Dedifferentiated amniotic fluid mesenchymal stem cell (primary cell): Measurements from ENCODE around the gene AVP.
"Not testable (repeated sequence)": the region's sequence is repeated elsewhere in the genome, so short reads cannot be mapped to it uniquely, and the experiment has no call there.

Experiments
- DNase-seq: peaks from one replicate; pipeline ENCODE4 v3.0.0-alpha.2; 2016; ENCODE audit errors: extremely low spot score

Gene AVP

DNA sequence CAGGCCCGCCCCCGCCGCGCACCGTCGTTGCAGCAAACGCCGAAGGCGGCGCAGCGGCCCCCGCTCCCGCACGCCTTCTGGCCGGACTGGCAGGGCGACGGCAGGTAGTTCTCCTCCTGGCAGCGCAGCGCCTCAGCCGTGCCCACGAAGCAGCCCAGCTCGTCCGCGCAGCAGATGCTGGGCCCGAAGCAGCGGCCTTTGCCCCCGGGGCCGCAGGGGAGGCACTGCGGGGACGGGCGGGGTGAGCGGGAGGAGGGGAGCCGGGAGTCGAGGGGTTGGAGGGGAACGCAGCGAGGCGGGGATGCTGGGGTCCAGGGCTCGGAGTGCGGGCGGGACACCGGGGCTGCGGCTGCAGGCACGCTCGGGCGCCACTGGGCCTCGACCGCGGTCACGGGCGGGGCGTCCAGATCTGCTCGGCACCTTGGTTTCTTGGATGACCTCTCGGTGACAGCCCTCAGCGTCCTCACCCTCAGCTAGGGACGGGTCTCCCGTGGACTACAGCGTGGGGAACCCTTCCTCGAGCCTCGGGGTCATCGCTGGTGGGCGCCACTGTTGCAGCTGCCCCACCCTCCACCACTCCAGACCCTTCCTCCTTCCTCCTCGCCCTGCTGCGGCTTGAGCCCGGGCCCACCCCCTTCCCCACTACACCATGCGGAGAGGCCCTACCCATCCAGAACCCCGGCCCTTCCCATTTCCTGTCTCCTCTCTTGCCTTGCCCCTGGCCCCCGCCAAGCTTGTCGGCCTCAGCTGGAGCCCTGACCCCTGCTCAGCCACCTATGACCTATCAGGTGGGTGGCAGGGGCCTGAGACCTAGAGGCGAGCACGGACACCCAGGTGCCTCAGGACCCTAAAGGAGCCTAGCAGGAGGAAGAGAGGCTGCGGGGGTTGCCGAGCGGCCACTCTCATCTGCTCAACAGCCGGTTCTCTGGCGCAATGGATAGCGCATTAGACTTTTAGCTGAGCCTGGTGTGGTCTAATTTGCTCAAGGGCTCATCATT is 1.3 kb downstream of the AVP start:
- no peak for DNase-seq

DNA sequence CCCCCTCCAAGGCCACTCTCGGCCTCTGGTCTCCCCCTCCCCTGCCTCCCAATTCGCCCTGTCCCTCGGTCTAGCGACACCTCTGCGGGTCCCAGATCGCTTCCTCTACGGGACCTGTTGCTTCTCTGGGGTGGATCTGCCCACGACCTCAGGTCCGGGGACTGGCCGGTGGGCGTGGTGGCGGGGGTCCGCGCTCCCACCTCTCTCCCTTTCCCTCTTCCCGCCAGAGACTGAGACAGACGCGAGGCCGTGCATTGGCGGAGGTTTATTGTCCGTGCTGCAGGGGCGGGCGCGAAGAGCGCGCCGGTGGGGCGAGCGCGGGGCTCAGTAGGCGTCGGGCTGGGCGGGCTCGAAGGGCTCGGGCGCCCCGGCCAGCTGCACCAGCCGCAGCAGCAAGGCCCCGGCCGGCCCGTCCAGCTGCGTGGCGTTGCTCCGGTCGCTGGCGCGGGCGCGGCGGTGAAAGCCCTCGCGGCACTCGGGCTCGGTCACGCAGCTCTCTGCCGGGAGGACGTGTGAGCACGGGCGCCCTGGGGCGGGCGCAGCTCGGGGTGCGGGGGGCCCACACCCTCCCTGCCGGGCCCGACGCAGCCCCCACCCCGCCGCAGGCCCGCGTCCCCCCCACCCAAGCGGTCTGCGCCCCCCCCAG is 2.1 kb downstream of the AVP start:
- DNase-seq = no peak

DNA sequence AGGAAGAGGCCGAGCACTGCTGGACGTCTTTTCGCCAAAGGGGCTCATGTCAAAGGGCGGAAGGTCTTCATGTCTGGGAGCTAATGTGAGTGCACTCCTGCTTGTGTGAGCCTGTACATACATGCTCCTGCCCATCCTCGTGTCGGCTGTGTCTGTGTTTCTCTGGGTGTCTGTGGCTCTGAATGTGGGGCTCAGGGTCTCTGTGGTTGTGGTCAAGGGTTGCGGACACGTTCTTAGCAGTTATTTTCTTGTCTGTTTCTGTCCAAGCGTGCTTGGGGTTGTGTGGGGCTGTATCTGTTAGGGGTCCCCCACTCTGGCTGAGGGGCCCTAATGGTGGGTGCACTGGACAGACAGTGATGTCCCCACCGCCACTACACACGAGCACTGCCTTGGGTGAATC is 2.9 kb downstream of the AVP start:
- DNase-seq = no peak

DNA sequence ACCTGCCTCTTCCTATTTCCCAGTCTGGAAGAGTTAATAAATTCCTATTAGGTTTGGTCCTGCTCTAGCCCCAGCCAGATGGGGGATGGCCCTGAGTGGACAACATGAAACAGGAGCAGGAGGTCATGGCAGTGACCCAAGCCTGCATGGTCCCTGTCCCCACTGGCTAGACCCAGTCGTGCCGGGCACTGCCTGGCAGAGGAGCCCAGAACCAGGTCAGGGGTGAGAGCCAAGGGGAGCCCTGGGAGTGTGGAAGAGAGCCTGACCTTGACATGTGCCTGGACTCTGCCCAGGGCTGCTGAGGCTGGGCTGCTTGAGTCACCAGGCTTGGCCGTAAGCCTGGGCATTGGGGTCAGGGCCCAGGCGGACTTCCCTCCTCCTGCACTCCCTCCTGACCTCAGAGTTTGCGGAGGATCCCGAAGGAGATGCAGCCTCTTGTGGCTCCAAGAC is 3.6 kb downstream of the AVP start:
- DNase-seq = no peak

DNA sequence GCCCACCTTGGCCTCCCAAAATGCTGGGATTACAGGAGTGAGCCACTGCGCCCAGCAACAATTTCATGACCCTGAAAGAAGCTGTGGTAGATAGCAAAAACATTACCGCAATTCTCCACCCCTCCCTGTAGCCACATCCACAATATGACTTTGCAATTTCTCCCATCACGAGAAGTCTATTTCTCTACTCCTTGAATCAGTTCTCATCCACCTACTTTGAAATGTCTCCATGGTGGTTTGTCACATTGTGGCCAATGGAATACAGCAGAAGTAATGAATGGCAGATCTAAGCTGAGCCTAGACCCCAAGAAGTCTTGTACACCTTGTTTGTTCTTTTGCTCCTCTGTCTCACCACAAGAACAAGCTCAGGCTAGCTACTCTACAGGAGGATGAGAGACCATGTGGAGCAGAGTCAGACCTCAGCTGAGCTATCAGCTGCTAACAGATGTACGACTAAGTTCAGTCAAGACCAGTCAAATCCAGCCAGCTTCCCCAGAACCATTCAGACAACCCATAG is 6.8 kb downstream of the AVP start:
- DNase-seq = no peak

DNA sequence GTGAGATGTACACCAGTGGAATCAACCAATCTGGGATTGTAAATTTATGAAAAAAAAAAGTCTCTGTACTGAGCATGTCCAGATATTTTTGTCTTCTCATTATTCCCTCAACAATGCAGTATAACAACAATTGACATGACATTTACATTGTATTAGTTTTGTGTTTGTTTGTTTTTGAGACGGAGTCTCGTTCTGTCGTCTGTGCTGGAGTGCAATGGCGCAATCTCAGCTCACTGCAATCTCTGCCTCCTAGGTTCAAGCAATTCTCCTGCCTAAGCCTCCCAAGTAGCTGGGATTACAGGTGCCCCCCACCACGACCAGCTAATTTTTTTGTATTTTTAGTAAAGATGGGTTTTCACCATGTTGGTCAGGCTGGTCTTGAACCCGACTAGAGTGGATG is 9.2 kb downstream of the AVP start:
- not testable (repeated sequence) for DNase-seq

DNA sequence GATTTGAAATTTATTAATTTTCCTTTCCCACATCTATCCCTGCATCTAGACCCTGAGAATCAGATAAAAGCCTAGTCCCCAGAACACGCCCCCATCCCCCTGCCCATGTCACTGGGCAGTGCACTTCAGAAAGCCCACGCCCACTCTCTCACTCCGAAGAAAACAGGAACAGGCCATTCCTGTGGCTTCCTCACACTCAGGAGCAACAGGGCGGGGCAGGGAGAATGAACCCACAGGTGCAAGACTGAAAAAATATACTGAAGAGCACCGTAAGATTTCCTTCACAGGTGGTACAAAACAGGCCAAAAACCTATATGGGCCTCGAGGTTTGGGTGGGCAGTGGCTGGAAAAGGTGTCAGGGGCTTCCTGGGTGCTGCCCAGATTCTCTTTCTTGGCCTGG is 9.7 kb downstream of the AVP start:
- DNase-seq = no peak

DNA sequence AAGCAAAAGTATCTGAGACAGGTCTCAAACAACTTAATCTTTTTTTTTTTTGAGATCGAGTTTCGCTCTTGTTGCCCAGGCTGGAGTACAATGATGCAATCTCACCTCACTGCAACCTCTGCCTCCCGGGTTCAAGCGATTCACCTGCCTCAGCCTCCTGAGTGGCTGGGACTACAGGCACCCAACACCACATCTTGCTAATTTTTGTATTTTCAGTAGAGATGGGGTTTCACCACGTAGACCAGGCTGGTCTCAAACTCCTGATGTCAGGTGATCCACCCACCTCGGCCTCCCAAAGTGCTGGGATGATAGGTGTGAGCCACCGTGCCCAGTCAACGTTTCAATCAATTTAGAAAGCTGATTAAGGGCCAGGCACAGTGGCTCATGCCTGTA is 11.3 kb downstream of the AVP start:
- not testable (repeated sequence) for DNase-seq

DNA sequence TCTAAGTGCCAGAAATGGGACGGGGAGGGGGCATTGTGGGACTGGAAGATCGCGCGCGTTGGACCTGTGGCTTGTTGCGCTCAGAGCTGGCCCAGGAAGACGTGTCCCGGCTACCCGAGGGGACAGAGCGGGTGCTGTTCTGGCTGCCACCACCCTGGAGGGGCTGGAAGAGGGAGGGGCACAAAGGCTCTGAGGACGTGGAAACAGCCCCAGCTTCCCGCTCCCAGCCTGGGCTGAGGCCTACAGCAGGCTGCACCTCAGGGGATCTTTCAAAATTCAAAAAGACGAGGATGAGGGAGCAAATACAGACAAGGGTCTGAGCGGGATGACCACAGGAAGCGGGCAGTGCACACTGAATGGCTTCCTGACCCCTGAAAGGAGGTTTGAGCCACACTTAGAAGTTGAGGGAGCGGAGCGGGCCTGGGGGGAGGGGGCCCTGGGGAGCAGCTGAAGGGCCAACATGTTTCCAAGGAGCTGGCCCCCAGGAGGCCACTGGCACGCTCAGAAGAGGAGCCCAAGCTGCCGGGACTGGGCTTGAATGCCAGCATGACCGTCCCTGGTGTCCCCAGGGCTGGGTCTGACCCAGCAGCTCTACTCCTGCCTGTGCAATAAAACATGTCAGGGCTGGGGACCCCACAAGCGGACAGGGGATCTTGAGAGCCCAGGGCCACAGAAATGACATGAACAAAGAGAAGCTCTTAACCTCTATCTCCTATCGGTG is 11.8 kb downstream of the AVP start:
- DNase-seq = no peak

DNA sequence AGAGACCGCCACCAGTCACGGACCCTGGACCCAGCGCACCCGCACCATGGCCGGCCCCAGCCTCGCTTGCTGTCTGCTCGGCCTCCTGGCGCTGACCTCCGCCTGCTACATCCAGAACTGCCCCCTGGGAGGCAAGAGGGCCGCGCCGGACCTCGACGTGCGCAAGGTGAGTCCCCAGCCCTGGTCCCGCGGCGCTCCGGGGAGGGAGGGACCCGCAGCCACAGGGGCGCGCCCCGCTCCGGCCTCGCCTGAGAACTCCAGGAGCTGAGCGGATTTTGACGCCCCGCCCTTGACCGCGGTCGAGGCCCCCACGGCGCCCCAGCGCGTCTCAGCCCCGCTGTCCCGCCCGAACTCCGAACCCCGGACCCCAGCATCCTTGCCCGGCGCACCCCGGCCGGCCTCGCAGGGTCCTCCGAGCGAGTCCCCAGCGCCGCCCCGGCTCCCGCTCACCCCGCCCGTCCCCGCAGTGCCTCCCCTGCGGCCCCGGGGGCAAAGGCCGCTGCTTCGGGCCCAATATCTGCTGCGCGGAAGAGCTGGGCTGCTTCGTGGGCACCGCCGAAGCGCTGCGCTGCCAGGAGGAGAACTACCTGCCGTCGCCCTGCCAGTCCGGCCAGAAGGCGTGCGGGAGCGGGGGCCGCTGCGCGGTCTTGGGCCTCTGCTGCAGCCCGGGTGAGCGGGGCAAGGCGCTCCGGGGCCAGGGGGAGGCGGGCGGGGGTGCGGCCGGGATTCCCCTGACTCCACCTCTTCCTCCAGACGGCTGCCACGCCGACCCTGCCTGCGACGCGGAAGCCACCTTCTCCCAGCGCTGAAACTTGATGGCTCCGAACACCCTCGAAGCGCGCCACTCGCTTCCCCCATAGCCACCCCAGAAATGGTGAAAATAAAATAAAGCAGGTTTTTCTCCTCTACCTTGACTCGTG is 12.7 kb downstream of the AVP start, which contains the start of gene OXT:
OXT (plus strand) TSS at position 11 of the 920 bp plus-strand sequence; CDS start at position 47, 36 bp downstream.
- DNase-seq = no peak

DNA sequence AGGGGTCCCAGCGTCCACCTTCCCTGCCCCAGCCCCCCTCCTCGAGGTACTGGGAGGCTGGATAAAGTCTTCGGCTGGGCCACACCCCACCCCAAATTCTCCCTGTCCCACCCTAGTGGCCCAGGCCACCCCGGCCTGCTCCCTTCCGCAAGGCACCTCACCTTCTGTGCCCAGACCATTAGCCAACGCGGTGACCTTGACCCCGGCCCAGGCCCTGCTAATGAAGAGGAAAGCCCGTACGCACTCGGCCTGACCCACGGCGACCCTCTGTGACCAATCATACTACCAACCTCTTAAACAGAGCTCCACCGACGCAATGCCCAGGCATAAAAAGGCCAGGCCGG is 13.3 kb downstream of the AVP start:
- no peak for DNase-seq

DNA sequence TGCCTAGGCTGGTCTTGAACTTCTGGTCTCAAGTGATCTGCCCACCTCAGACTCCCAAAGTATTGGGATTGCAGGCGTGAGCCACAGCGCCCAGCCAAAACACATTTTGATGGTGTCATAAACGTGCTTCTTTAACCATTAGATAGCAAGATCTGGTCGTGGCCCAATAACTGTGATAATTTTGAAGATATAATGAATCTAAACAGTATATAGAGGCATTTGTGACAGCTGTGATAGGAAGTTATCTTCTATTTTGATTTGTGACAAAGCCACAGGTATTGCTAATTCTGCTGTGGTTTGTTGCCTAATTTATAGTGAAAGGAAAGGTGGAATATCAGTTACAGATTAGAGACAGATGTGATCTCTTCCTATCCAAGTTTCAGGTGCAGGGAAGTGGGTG is 13.8 kb downstream of the AVP start:
- DNase-seq = no peak

DNA sequence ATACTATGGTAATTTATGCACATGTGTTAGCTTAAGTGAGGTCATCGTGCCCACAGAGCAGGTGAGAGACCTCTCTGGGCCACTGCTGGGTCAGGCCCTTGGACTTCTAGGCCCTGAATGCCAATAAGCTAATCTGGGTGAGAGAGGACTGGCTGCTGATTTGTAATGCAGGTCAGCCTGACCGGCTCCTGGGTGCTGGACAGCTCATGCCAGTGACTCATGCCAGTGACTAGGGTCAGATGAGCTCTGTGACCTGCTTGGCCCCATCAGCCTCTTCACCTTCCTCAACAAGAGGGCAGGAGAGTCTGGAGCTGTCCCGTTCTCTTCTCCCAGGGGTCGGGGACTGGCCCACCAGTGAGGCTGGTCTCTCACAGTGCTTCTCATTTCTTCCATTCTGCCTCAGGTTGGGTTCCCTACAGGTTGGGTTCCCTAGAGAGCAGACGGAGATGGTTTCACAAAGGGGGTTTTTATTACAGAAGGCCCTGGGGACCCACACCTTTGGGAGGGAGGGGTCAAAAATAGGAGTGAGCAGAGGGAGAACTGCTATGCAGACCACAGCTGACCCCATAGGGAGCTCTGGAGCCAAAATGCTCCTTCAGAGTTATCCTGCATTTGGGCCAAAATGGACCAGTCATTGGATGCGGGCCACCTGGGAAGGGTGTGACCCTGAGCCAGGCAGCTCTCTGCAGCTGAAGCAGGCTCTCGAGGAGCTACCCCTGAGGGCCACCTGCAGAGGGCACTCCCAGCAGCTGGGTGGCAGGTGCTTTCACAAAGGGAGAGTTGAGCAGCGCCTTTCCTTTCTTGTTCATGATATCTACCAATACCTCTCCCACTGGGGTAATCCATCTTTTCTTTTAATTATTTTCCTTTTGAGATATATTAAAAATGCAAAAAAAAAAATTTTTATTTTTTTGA is 15.3 kb downstream of the AVP start:
- DNase-seq = no peak

DNA sequence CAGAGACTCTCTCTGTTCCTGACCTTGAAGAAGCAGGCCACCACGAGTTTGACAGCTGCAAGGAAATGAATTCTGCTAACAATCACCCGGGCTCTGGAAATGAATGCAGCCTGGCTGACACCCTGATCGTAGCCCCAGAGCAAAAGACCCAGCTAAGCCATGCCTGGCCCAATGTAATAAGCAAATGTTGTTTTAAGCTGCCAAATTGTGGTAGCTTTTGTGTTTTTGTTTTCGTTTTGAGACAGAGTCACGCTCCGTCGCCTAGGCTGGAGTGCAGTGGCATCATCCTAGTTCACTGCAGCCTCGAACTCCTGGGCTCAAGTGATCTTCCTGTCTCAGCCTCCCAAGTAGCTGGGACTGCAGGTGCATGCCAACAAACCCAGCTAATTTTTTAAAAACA is 16.4 kb downstream of the AVP start:
- no peak for DNase-seq

DNA sequence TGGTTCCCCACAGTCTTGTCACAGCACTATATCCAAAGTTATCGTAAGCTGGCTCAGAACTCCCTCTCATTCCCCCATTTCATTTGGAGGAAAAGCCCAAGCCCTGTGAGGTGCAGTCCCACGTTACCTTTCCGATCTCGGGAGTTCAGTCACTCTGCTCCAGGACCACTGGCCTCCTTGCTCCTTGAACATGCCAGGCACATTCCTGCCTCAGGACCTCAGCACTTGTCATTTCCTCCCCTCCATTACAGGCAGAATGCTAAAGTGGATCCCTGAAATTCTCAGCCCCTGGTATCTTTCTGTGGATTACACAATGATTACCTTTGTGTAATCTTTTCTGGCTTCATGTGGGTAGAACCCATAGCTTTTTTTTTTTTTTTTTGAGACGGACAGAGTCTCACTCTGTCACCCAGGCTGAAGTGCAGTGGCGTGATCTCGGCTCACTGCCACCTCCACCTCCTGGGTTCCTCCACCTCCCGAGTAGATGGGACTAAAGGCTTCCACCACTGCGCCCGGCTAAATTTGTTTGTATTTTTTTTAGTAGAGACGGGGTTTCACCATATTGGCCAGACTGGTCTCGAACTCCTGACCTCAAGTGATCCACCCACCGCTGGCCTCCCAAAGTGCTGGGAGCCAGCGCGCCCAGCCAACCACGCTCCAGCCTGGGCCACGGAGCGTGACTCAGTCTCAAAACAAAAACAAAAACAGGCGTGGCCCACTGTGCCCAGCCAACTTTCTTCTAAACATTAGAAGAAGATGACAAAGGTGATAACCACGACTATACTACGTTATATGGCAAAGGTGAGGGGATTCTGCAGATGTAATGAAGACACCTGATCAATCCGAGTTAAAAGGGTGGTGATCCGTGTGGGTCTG is 17.1 kb downstream of the AVP start:
- no peak for DNase-seq

DNA sequence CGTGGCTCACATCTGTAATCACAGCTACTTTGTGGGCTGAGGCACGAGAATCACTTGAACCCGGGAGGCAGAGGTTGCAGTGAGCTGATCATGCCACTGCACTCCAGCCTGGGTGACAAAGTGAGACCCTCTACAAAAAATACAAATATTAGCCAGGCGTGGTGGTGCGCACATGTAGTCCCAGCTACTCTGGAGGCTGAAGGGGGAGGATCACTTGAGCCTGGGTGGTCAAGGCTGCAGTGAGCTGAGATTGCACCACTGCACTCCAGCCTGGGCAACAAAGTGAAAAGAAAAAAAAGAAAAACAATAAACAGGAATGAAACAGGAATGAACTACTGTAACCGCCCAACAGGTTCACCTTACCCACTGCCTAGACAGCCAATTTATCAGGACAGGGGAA is 20.4 kb downstream of the AVP start:
- DNase-seq = not testable (repeated sequence)

DNA sequence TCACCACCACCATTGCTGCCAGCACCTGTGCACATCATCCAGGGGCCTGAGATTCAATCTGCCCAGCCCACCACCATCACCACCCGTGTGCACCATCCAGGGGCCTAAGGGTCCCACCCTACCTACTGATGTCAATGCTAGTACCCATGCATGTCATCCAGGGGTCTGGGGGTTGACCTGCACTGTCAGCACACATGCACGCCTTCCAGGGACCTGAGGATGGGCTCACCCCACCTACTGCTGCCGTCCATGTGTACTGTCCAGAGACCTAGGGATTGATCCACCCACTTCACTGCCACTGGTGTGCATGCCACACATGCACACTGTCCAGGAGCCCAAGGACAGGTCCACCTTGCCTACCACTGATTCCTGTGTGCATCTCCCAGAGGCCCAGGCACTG is 25.0 kb downstream of the AVP start:
- no peak for DNase-seq

DNA sequence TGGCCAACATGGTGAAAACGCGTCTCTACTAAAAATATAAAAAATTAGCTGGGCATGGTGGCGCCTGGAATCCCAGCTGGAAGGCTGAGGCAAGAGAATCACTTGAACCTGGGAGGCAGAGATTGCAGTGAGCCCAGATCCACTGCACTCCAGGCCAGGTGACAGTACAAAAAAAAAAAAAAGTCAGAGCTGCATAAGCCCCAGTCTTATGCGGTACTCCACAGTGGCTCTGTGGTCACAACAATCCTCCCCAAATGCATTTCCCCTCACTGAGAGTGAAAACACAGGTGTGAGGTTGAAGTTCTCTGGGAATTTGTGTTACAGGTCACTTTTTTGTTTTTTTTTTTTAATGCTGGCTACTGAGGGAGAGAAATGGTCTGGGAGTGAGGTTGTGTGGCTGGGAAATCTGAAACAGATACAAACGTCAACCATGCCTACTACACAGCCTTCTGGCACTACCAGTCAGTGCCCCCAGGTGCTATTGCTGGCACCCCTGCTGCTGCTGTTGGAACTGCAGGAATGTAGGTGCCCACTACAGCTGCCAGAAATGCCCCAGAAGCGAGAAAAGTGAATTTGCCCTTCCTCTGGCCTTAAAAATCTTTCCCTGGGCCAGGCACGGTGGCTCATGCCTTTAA is 33.0 kb downstream of the AVP start:
- no peak for DNase-seq
